AG09319 (cell line): ENCODE results near the gene MINDY4.

Experiments used
- DNase-seq: peaks from one replicate; pipeline ENCODE4 v3.0.0-alpha.2; 2010; ENCODE audit warnings: low read depth; ENCODE audit errors: extremely low read depth
- CTCF ChIP-seq: IDR thresholded peaks from 2 replicates; pipeline ENCODE4 v1.5.1; 2011; ENCODE audit warnings: low read depth, mild to moderate bottlenecking, inconsistent platforms, low read length, moderate library complexity

Gene MINDY4

GRCh38 chr7:30796105-30796869 is 25.1 kb downstream of the MINDY4 start:
- no peak for DNase-seq
- TF ChIP-seq CTCF, result no peak

GRCh38 chr7:30797176-30798040 is 26.2 kb downstream of the MINDY4 start:
- no peak for DNase-seq
- TF ChIP-seq CTCF, result no peak

GRCh38 chr7:30799206-30799975 is 28.2 kb downstream of the MINDY4 start:
- peak; percentile 78 for DNase-seq
- no peak for TF ChIP-seq CTCF

DNA sequence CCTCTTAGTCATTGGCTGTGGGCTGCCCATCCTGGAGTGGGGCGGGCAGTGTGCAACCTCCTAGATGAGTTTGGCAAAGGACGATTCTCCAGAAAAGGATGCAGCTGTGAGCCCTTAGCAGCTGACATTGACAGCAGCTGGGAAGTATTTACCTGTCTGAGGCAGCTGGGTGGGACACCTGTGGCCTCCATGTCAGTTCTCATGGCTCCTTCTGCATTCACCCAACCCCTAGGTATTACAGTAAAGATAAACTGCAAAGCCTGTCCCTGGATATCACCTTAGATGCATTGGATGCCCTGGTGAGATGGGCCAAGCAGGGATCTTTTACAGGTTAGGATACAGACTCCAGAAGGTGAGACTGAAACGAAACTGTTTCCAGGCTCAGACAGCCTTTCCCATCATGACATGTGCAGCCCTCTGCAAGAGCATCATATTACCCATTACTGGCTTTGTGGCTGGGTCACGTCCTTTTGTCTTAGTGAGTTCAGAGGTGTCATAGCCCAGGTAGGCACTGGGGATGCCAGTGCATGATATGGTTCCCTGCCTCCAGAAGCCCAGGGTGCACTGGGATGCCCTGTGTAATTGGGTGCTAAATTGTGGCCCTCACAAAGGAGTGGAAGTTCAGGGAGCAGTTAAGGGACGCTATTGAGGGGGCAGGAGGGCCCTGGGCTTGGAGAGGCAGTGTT is 28.9 kb downstream of the MINDY4 start:
- TF ChIP-seq CTCF, result no peak
- DNase-seq, result no peak

DNA sequence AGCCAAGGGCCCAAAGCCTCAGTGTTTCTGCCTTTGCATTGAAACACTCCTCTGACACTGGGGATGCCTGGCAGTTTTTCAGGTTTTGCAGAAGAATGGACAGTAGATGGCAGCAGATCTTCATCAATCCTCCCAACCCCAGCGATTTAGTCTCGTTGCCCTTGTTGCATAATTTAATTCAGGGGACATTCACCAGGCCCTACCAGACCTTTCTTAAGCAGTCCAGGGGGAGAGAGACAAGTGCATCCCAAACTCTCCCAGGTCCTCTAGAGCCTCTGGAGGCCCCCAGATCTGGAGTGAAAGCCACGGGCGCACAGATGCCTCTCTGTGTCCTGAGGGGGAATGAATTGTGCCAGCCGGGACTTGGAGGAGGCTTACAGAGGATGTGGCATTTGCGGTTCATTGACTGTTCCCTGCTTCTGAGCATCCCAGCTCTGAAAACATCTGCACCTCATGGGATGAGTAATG is 29.6 kb downstream of the MINDY4 start:
- DNase-seq, result peak; percentile 67

DNA sequence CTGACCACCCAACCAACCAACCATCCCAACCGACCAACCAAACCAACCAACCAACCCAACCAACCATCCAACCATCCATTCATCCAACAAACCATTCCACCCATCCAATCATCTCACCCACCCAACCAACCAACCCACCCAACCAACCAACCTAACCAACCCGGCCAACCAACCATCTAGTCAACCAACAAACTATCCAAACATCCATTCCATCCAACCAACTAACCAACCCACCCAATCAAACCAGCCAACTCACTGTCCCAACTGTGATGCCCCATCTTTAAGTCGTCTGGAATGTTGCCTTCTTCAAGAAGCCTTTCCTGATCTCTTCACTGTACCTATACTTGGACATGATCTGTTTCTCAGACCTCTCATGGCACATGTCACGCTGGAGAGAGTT is 31.6 kb downstream of the MINDY4 start:
- TF ChIP-seq CTCF, result no peak
- no peak for DNase-seq

More for the DNA sequence above, 29.6 kb downstream of the MINDY4 start:
- peak; percentile 68 for TF ChIP-seq CTCF
